Subcutaneous abdominal adipose tissue (tissue), 5 donors: ENCODE data around the gene LPIN3.

Source experiments
- H3K27ac ChIP-seq: one replicate; pipeline ENCODE4 v1.7.0; 2013; ENCODE audit warnings: low read depth, mild to moderate bottlenecking, inconsistent platforms, low read length, moderate library complexity
- H3K27me3 ChIP-seq, 5 donors: one replicate each; pipeline ENCODE4 v1.7.0; 2013; ENCODE audit warnings: low read length in 5 of 5, inconsistent platforms in 1 of 5; ENCODE audit not compliant: control insufficient read depth in 5 of 5, insufficient read depth in 4 of 5
- H3K36me3 ChIP-seq, 5 donors: one replicate each; pipeline ENCODE4 v1.7.0; 2013; ENCODE audit warnings: low read length in 5 of 5; ENCODE audit not compliant: control insufficient read depth in 5 of 5, insufficient read depth in 5 of 5
- H3K4me1 ChIP-seq, 5 donors: one replicate each; pipeline ENCODE4 v1.7.0; 2013; ENCODE audit warnings: low read length in 5 of 5, mild to moderate bottlenecking in 3 of 5, moderate library complexity in 1 of 5; ENCODE audit not compliant: control insufficient read depth in 5 of 5, insufficient read depth in 5 of 5
- H3K4me3 ChIP-seq, 5 donors: one replicate each; pipeline ENCODE4 v1.7.0; 2013; ENCODE audit warnings: low read length in 5 of 5, low read depth in 1 of 5
- H3K9ac ChIP-seq, 5 donors: one replicate each; pipeline ENCODE4 v1.7.0; 2013; ENCODE audit warnings: low read length in 5 of 5, mild to moderate bottlenecking in 4 of 5, moderate library complexity in 3 of 5
- H3K9me3 ChIP-seq, 5 donors: one replicate each; pipeline ENCODE4 v1.7.0; 2013; ENCODE audit warnings: low read length in 5 of 5; ENCODE audit not compliant: control insufficient read depth in 5 of 5
- donor health status: healthy.
- donor health status: healthy.
- donor health status: healthy.
- donor health status: healthy.
- donor health status: healthy.

LPIN3 gene

GRCh38 chr20:41357424-41358163 lies 17.0 kb downstream of the LPIN3 start:
- no peaks in the 10 kb centered on the region for H3K4me1 ChIP-seq

GRCh38 chr20:41358230-41358629 lies 17.6 kb downstream of the LPIN3 start:
- Histone ChIP-seq H3K36me3 (peaks cover 0 to 57% (median 52%) of the 10 kb centered on the region in 5 donors), H3K27me3 (no peaks in the 10 kb centered on the region), H3K4me1 (no peaks in the 10 kb centered on the region), H3K9ac (no peak overlapping the region), H3K4me3 (no peak overlapping the region), H3K27ac (no peak overlapping the region), H3K9me3 (no peaks in the 10 kb centered on the region)

More at GRCh38 chr20:41357424-41358163, 17.0 kb downstream of the LPIN3 start:
- Histone ChIP-seq H3K27me3 (no peaks in the 10 kb centered on the region), H3K4me3 (no peak overlapping the region), H3K27ac (no peak overlapping the region), H3K9me3 (no peaks in the 10 kb centered on the region), H3K36me3 (peaks cover 0 to 62% (median 56%) of the 10 kb centered on the region in 5 donors), H3K9ac (no peak overlapping the region)

- Histone ChIP-seq H3K36me3 (peaks cover 0 to 52% (median 48%) of the 10 kb centered on the region in 5 donors), H3K9ac (no peak overlapping the region), H3K9me3 (no peaks in the 10 kb centered on the region), H3K27ac (no peak overlapping the region), H3K27me3 (peaks cover 0 to 4% (median 0%) of the 10 kb centered on the region in 5 donors), H3K4me3 (no peak overlapping the region), H3K4me1 (no peaks in the 10 kb centered on the region)
Observed at GRCh38 chr20:41358717-41359116, 18.1 kb downstream of the LPIN3 start.

GRCh38 chr20:41359541-41360011 lies 19.0 kb downstream of the LPIN3 start:
- Histone ChIP-seq H3K27ac (no peak overlapping the region), H3K27me3 (peaks cover 2 to 11% (median 4%) of the 10 kb centered on the region in 5 donors), H3K4me3 (no peak overlapping the region), H3K9ac (no peak overlapping the region), H3K36me3 (peaks cover 0 to 46% (median 42%) of the 10 kb centered on the region in 5 donors), H3K4me1 (no peaks in the 10 kb centered on the region), H3K9me3 (no peaks in the 10 kb centered on the region)

GRCh38 chr20:41360831-41361756 lies 20.5 kb downstream of the LPIN3 start:
- H3K27me3 ChIP-seq = peaks cover 17 to 26% (median 19%) of the 10 kb centered on the region in 5 donors
- H3K4me3 ChIP-seq = no peak overlapping the region
- H3K4me1 ChIP-seq = peaks cover 0 to 7% (median 6%) of the 10 kb centered on the region in 5 donors
- no peaks in the 10 kb centered on the region for H3K9me3 ChIP-seq
- H3K9ac ChIP-seq = no peak overlapping the region
- H3K27ac ChIP-seq = no peak overlapping the region
- peaks cover 0 to 35% (median 33%) of the 10 kb centered on the region in 5 donors for H3K36me3 ChIP-seq

- H3K27ac ChIP-seq = no peak overlapping the region
- peaks cover 22 to 29% (median 23%) of the 10 kb centered on the region in 5 donors for H3K27me3 ChIP-seq
- H3K9me3 ChIP-seq = no peaks in the 10 kb centered on the region
- no peak overlapping the region for H3K4me3 ChIP-seq
- H3K4me1 ChIP-seq = peaks cover 0 to 12% (median 7%) of the 10 kb centered on the region in 5 donors
- peaks cover 0 to 26% (median 24%) of the 10 kb centered on the region in 5 donors for H3K36me3 ChIP-seq
- no peak overlapping the region for H3K9ac ChIP-seq
Observed at GRCh38 chr20:41361757-41362747, 21.4 kb downstream of the LPIN3 start.

- Histone ChIP-seq H3K27me3 (peaks cover 25 to 36% (median 29%) of the 10 kb centered on the region in 5 donors), H3K27ac (no peak overlapping the region), H3K9me3 (no peaks in the 10 kb centered on the region), H3K4me3 (no peak overlapping the region), H3K9ac (no peak overlapping the region), H3K36me3 (peaks cover 0 to 19% (median 17%) of the 10 kb centered on the region in 5 donors), H3K4me1 (peaks cover 0 to 12% (median 7%) of the 10 kb centered on the region in 5 donors)
Observed at GRCh38 chr20:41362748-41363140, 22.1 kb downstream of the LPIN3 start.

GRCh38 chr20:41363601-41364000 lies 23.0 kb downstream of the LPIN3 start:
- H3K36me3 ChIP-seq = peaks cover 0 to 10% (median 9%) of the 10 kb centered on the region in 5 donors
- H3K4me3 ChIP-seq = no peak overlapping the region
- peaks cover 0 to 12% (median 7%) of the 10 kb centered on the region in 5 donors for H3K4me1 ChIP-seq
- no peaks in the 10 kb centered on the region for H3K9me3 ChIP-seq
- H3K27ac ChIP-seq = no peak overlapping the region
- no peak overlapping the region for H3K9ac ChIP-seq
- H3K27me3 ChIP-seq = peaks cover 25 to 40% (median 33%) of the 10 kb centered on the region in 5 donors

GRCh38 chr20:41364236-41364855 lies 23.7 kb downstream of the LPIN3 start:
- Histone ChIP-seq H3K4me3 (no peak overlapping the region), H3K9ac (no peak overlapping the region), H3K27ac (no peak overlapping the region), H3K9me3 (no peaks in the 10 kb centered on the region), H3K36me3 (peaks cover 0 to 6% (median 5%) of the 10 kb centered on the region in 5 donors), H3K27me3 (peaks cover 25 to 42% (median 36%) of the 10 kb centered on the region in 5 donors), H3K4me1 (peaks cover 0 to 12% (median 7%) of the 10 kb centered on the region in 5 donors)
